ENCODE data around the gene KRTAP20-4. TPM values are rescaled to one million over a fixed set of nuclear protein-coding genes. Genes with fewer than 3 reads are reported as not detected.

KRTAP20-4 gene
- total RNA-seq (not detected), polyA plus RNA-seq (not detected)

DNA sequence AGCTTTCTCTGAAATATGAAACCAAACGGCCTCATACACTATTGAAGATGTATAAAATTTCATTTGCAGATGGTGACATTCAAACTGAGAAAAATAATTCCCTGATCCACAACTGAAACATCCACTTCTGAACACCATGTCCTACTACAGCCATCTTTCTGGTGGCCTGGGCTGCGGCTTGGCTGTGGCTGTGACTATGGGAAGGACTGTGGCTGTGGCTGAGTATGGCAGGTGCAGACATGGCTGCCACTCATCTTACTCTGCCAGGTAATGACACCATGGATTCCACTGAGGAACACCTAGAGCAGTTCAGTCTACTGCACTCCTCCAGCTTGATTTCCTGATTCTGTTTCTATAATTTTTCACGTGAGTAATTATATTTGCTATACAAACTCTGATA lies at the start of gene KRTAP20-4:
Gene KRTAP20-4, plus strand, starts transcription at position 106 of the 400 bp plus-strand sequence.
- DNase-seq (ENCODE audit: extremely low spot score) = no peak
- Histone ChIP-seq H3K36me3 (ENCODE audit: insufficient read depth) (no peaks in the 10 kb centered on the region), H3K27ac (ENCODE audit: low read depth) (no peak within 1 kb of the TSS), H3K4me3 (ENCODE audit: low read depth, low read length) (no peak within 1 kb of the TSS), H3K4me1 (ENCODE audit: insufficient read depth) (no peaks in the 10 kb centered on the region)
- 82% methylated on average over 3 of the region's 3 CpGs for WGBS

DNA sequence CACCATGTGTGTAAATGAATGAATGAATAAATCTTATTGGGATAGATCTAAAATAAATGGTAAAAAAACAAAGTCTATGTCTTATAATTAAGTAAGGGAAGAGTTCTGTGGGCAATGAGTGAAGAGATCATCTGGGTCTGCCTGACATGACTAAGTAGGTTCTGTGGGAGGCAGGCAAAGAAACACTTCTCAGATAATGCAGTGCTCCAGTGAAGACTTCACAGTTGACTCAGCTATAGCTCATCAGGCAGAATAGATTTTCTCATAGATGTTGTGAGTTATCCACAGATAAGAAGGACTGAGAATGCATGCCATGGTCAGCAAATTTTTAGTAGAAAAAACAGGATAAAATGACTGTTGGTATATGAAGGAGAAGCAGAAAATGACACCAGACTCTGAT lies 42.7 kb upstream of the KRTAP20-4 start:
- no peak for DNase-seq (ENCODE audit: extremely low spot score)
- Histone ChIP-seq H3K4me3 (ENCODE audit: low read depth, low read length) (no peak overlapping the region), H3K4me1 (ENCODE audit: insufficient read depth) (no peaks in the 10 kb centered on the region), H3K27ac (ENCODE audit: low read depth) (no peak overlapping the region), H3K36me3 (ENCODE audit: insufficient read depth) (no peaks in the 10 kb centered on the region)

DNA sequence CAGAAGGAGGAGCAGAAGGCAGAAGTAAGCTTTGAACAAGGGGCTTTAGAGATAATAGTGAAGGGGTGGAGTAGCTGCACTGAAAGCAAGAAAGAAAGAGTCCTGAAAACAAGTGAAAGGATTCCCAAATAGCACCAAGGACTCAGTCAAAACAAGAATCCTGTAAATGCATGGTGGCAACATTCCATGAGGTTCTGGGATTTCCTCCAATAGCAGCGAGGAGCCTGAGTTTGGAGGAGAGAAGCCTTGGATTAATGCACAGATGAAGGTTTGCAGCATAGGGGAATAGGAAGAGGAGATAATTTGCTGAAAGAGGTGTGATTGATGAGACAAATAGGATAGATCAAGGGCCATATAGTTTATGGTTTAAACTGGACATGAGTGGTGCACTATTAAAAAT lies 41.1 kb upstream of the KRTAP20-4 start:
- Histone ChIP-seq H3K36me3 (ENCODE audit: insufficient read depth) (no peaks in the 10 kb centered on the region), H3K4me3 (ENCODE audit: low read depth, low read length) (no peak overlapping the region), H3K27ac (ENCODE audit: low read depth) (no peak overlapping the region), H3K4me1 (ENCODE audit: insufficient read depth) (no peaks in the 10 kb centered on the region)
- DNase-seq (ENCODE audit: extremely low spot score) = no peak
- WGBS = 25% methylated on average over 1 of the region's 1 CpG

DNA sequence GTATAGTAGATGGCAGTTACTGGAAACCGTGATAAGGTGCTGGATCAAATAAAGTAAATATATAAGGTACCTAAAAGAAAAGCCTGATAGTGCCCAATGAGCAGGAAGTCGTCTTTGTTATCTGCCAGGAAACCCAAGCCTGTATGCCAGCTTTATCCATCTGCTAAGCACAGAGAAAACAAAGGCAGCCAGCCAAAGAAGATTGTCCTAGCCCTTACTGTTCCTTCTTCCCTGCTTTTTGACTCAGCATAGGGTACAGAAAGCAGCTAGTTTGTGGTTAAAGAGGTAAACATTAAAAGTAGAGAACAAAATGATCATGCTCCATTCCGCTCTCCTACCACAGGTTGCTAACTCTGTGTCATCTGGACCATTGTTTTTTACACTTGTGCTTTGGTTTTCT lies 40.3 kb upstream of the KRTAP20-4 start:
- no peaks in the 10 kb centered on the region for H3K4me1 ChIP-seq (ENCODE audit: insufficient read depth)
- H3K4me3 ChIP-seq (ENCODE audit: low read depth, low read length) = no peak overlapping the region
- DNase-seq (ENCODE audit: extremely low spot score) = no peak
- H3K27ac ChIP-seq (ENCODE audit: low read depth) = no peak overlapping the region
- no peaks in the 10 kb centered on the region for H3K36me3 ChIP-seq (ENCODE audit: insufficient read depth)
- WGBS = 59% methylated on average over 3 of the region's 3 CpGs

DNA sequence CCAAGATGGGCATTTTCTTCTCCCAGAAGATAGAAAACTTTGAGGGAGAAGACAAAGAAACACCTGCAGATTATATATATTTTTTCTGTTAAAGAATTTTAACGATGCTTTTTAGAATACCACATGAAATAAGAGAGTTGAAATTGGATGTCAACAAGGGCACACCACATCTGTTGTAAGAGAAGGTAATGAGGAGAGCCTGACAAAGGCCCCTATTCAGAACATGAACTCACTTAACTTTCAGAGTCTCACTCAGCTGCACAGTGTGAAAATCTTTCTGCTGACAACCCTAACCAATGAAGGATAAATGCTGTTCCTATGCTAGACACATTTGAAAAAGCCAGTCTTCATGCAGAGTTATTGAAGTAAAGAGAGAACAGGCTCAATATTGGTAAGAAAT lies 37.6 kb upstream of the KRTAP20-4 start:
- 83% methylated on average over 1 of the region's 1 CpG for WGBS
- Histone ChIP-seq H3K27ac (ENCODE audit: low read depth) (no peak overlapping the region), H3K36me3 (ENCODE audit: insufficient read depth) (no peaks in the 10 kb centered on the region), H3K4me1 (ENCODE audit: insufficient read depth) (no peaks in the 10 kb centered on the region), H3K4me3 (ENCODE audit: low read depth, low read length) (no peak overlapping the region)
- DNase-seq (ENCODE audit: extremely low spot score) = no peak

DNA sequence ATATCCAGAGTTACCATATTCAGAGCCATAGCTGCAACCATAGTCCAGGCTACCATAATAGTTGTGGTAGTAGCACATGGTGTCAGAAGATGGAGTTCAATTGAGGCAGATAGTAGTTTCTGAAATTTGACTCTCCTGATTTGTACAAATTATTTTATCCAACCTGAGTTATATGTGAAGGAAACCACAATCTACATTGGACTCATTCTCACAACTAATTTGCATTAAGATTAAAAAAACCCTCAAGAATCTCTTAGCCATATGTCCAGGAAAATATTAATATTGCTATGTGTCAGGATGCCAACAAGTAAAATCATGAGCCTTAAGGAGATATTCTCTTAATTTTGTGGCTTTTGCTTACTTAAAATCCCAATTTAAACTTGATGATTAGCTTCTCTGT lies 30.1 kb upstream of the KRTAP20-4 start, which contains the start of gene KRTAP22-2:
Gene KRTAP22-2, minus strand, starts transcription at position 101 of the 400 bp plus-strand sequence.
- H3K4me1 ChIP-seq (ENCODE audit: insufficient read depth) = no peaks in the 10 kb centered on the region
- no peak within 1 kb of the TSS for H3K4me3 ChIP-seq (ENCODE audit: low read depth, low read length)
- no peaks in the 10 kb centered on the region for H3K36me3 ChIP-seq (ENCODE audit: insufficient read depth)
- H3K27ac ChIP-seq (ENCODE audit: low read depth) = no peak within 1 kb of the TSS
- DNase-seq (ENCODE audit: extremely low spot score) = no peak

DNA sequence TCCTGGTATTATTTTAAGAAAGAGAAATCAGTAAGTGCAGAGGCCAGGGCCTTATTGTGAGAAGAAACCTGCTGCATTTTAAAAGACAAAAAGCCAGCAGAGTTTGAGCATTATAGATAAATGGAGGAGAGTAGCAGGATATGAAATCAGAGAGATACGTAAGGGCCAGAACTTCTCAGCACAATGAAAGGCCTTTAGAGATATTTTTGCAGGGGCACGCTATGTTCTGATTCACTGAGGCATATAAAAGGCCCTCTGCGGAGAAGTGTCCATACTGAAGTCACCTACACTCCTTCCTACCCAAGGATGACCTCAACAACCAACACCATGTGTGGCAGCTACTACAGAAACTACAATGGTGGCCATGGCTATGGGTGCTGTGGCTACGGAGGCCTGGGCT lies 28.3 kb upstream of the KRTAP20-4 start, which contains the start of gene KRTAP6-3:
Gene KRTAP6-3, plus strand, starts transcription at position 301 of the 400 bp plus-strand sequence. Its CDS starts 6 bp downstream, at position 307.
- 93% methylated on average over 4 of the region's 4 CpGs for WGBS
- H3K4me1 ChIP-seq (ENCODE audit: insufficient read depth) = no peaks in the 10 kb centered on the region

DNA sequence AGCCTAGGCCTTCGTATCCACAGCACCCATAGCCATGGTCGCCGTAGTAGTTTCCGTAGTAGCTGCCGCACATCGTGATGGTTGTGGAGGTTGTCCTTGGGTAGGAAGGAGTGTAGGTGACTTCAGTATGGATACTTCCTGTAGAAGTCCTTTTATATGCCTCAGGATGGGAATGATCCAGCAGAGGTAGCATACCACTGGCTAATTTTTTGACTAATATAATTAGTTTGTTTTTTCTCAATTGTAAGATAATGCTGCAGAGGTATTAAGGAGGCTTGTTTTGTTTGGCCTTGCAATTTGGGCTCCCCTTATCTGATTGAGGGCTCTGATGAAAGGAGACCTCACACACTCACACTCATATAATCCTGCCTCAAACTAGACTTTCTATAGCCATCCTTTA lies 21.6 kb upstream of the KRTAP20-4 start, which contains the start of gene KRTAP6-2:
Gene KRTAP6-2, minus strand, starts transcription at position 101 of the 400 bp plus-strand sequence. Its CDS starts 28 bp downstream, at position 73.
- WGBS = 96% methylated on average over 6 of the region's 6 CpGs
- Histone ChIP-seq H3K4me1 (ENCODE audit: insufficient read depth) (no peaks in the 10 kb centered on the region), H3K27ac (ENCODE audit: low read depth) (no peak within 1 kb of the TSS), H3K4me3 (ENCODE audit: low read depth, low read length) (no peak within 1 kb of the TSS), H3K36me3 (ENCODE audit: insufficient read depth) (no peaks in the 10 kb centered on the region)
- DNase-seq (ENCODE audit: extremely low spot score) = no peak

More for the DNA sequence above, 28.3 kb upstream of the KRTAP20-4 start, which contains the start of gene KRTAP6-3:
- no peak for DNase-seq (ENCODE audit: extremely low spot score)
- Histone ChIP-seq H3K4me3 (ENCODE audit: low read depth, low read length) (no peak within 1 kb of the TSS), H3K27ac (ENCODE audit: low read depth) (no peak within 1 kb of the TSS), H3K36me3 (ENCODE audit: insufficient read depth) (no peaks in the 10 kb centered on the region)

DNA sequence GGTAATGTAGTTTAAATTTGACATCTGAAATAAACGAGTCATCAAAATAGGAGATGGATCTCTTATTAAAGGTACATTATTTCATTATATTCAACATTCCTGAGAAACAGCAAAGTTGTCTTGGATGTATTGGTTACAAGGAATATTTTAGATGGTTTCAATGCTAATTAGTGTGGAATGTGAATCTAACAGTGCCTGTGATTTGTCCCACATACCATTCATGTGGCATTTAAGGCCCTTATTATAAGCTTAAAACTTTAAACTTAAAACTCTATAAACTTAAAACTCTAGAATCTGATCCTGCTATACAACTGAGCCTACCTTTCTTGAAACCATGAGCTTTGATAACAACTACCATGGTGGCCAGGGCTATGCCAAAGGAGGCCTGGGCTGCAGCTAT lies 19.6 kb upstream of the KRTAP20-4 start, which contains the start of gene KRTAP22-1:
Gene KRTAP22-1, plus strand, starts transcription at position 301 of the 400 bp plus-strand sequence.
- Histone ChIP-seq H3K4me1 (ENCODE audit: insufficient read depth) (no peaks in the 10 kb centered on the region), H3K4me3 (ENCODE audit: low read depth, low read length) (no peak within 1 kb of the TSS), H3K27ac (ENCODE audit: low read depth) (no peak within 1 kb of the TSS), H3K36me3 (ENCODE audit: insufficient read depth) (no peaks in the 10 kb centered on the region)
- no peak for DNase-seq (ENCODE audit: extremely low spot score)
- whole genome bisulfite sequencing = 91% methylated on average over 1 of the region's 1 CpG

DNA sequence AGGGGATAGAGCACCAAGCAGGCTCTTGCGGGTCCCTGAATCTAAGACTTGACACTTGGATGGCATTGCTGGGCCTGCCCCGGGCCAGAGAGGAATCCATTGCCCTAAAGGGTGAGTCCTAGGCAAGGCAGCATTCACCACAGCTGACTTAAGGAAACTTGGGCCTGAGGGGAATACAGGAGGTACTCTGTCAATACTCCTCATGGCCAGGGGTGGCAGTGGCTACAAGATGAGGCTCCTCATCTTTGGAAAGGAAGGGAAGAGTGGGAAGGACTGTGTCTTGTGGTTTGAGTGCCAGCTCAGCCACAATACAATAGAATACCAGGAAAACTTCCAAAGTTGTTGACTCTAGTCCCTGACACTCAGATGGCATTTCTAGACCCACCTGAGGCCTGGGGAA lies 14.5 kb upstream of the KRTAP20-4 start:
- no peaks in the 10 kb centered on the region for H3K4me1 ChIP-seq (ENCODE audit: insufficient read depth)
- WGBS = 86% methylated on average over 2 of the region's 2 CpGs
- H3K4me3 ChIP-seq (ENCODE audit: low read depth, low read length) = no peak overlapping the region

DNA sequence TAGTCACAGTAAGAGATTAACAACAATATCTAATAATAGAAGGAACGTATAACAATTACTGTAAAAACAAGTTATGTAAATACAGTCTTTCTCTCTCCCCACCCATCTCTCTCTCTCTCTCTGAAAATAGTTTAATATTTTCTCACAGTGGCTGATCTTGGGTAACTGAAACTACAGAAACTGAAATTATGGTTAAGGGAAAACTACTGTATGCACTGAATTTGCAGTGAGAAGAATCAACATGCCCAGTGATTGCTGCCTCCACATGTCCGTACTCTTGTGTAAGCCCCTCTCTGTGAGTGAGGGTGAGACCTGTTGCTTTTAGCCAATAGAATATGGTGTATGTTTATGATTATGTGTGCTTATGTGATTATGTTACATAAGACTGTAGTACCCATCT lies 8.3 kb upstream of the KRTAP20-4 start:
- H3K36me3 ChIP-seq (ENCODE audit: insufficient read depth) = no peaks in the 10 kb centered on the region
- H3K4me3 ChIP-seq (ENCODE audit: low read depth, low read length) = no peak overlapping the region
- no peaks in the 10 kb centered on the region for H3K4me1 ChIP-seq (ENCODE audit: insufficient read depth)
- 80% methylated on average over 2 of the region's 2 CpGs for WGBS
- H3K27ac ChIP-seq (ENCODE audit: low read depth) = no peak overlapping the region
- no peak for DNase-seq (ENCODE audit: extremely low spot score)

More for the DNA sequence above, 14.5 kb upstream of the KRTAP20-4 start:
- no peak for DNase-seq (ENCODE audit: extremely low spot score)
- Histone ChIP-seq H3K36me3 (ENCODE audit: insufficient read depth) (no peaks in the 10 kb centered on the region), H3K27ac (ENCODE audit: low read depth) (no peak overlapping the region)

DNA sequence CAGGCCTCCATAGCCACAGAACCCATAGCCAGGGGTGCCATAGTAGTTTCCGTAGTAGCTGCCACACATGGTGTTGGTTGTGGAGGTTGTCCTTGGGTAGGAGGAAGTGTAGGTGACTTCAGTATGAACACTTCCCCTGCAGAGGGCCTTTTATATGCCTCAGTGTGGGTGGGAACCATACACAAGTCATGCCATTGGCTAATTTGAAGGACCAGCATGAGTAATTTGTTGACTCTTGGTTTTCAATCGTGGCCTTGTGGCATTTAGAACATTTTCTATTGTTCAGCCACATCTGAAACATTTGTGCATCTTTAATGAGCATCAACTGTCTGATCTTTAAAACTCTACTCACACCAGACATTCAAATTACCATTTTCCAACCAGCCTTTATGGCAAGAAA lies 6.6 kb upstream of the KRTAP20-4 start, which contains the start of gene KRTAP6-1:
Gene KRTAP6-1, minus strand, starts transcription at position 95 of the 400 bp plus-strand sequence. Its CDS starts 26 bp downstream, at position 69.
- 74% methylated on average over 2 of the region's 2 CpGs for WGBS
- DNase-seq (ENCODE audit: extremely low spot score) = no peak
- H3K4me1 ChIP-seq (ENCODE audit: insufficient read depth) = no peaks in the 10 kb centered on the region
- H3K4me3 ChIP-seq (ENCODE audit: low read depth, low read length) = no peak within 1 kb of the TSS
- no peaks in the 10 kb centered on the region for H3K36me3 ChIP-seq (ENCODE audit: insufficient read depth)
- no peak within 1 kb of the TSS for H3K27ac ChIP-seq (ENCODE audit: low read depth)

DNA sequence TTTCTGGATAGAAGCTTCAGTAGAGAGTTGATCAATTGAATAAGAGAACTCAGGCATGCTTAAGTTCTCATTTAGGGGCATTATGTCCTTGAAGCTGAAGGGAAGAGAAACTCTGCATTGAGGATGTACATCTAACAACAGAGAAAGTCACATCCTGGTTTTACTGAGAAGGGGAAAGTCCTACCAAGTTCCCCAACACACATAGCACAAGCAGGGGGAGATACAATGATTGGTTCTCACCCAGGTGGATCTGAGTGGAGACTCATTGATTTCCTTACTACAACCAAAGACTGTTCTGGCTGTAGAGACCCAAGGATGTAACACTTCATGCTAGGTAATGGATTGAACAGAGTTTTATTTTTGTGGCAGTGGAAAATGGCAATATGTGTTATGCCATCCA lies 5.2 kb upstream of the KRTAP20-4 start:
- DNase-seq (ENCODE audit: extremely low spot score) = no peak
- Histone ChIP-seq H3K4me1 (ENCODE audit: insufficient read depth) (no peaks in the 10 kb centered on the region), H3K4me3 (ENCODE audit: low read depth, low read length) (no peak overlapping the region)

DNA sequence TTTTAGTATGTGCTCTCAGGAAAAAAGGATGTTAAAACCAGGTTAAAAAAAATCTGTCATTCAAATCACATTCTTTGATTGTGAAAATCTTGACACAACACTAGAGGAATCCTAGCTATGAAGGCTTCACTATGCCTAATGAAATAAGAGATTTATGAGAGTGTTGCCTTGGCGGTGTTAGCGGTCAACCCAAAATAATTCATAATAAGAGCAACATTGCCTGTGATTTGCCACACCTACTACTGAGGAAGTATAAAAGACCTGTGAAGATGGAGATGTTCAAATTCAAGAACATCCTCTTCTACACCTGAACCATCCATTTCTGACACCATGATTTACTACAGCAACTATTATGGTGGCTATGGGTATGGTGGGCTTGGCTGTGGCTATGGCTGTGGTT lies 4.3 kb upstream of the KRTAP20-4 start, which contains the start of gene KRTAP20-1:
Gene KRTAP20-1, plus strand, starts transcription at position 301 of the 400 bp plus-strand sequence. Its CDS starts 30 bp downstream, at position 331.
- no peak within 1 kb of the TSS for H3K27ac ChIP-seq (ENCODE audit: low read depth)
- no peak for DNase-seq (ENCODE audit: extremely low spot score)
- H3K4me3 ChIP-seq (ENCODE audit: low read depth, low read length) = no peak within 1 kb of the TSS
- 92% methylated on average over 2 of the region's 2 CpGs for WGBS
- H3K4me1 ChIP-seq (ENCODE audit: insufficient read depth) = no peaks in the 10 kb centered on the region
- H3K36me3 ChIP-seq (ENCODE audit: insufficient read depth) = no peaks in the 10 kb centered on the region

More for the DNA sequence above, 5.2 kb upstream of the KRTAP20-4 start:
- Histone ChIP-seq H3K36me3 (ENCODE audit: insufficient read depth) (no peaks in the 10 kb centered on the region), H3K27ac (ENCODE audit: low read depth) (no peak overlapping the region)
